Right lobe of liver (tissue), 6 donors: Measurements from ENCODE around the gene RBFOX2. TPM values are rescaled to one million over a fixed set of nuclear protein-coding genes. Genes with fewer than 3 reads are reported as not detected.

Experiments
- ATAC-seq, 4 donors: fragments of 200-7000 bp; cut with Tn5 transposase; one replicate each; pipeline ENCODE4 v1.9.1; 2020; ENCODE audit warnings: mild to moderate bottlenecking in 4 of 4, moderate library complexity in 4 of 4
- DNase-seq, 3 donors: peaks; one replicate each; pipeline ENCODE4 v3.0.0-alpha.2; 2020
- H3K27ac ChIP-seq, 3 donors: fragments of 200-600 bp; one replicate each; pipeline ENCODE4 v1.8.0; 2022
- H3K27me3 ChIP-seq, 2 donors: fragments of 200-600 bp; one replicate each; pipeline ENCODE4 v1.8.0; 2022
- H3K36me3 ChIP-seq, 4 donors: fragments of 200-600 bp; sonication (generic) in 1 of 4; one replicate each; pipeline versions ENCODE4 v1.5.1 to v1.8.0; 2017 to 2022; ENCODE audit warnings: control low read depth in 1 of 4
- H3K4me1 ChIP-seq, 4 donors: fragments of 200-600 bp; sonication (generic) in 1 of 4; one replicate each; pipeline versions ENCODE4 v1.5.1 to v1.8.0; 2017 to 2022; ENCODE audit warnings: control low read depth in 1 of 4
- H3K4me3 ChIP-seq, 3 donors: fragments of 200-600 bp; one replicate each; pipeline ENCODE4 v1.8.0; 2022
- H3K9me3 ChIP-seq, 4 donors: fragments of 200-600 bp; sonication (generic) in 1 of 4; one replicate each; pipeline versions ENCODE4 v1.5.1 to v1.8.0; 2017 to 2022; ENCODE audit warnings: control low read depth in 1 of 4
- POLR2A ChIP-seq: fragments of 450-650 bp; IDR thresholded peaks from one replicate; pipeline ENCODE4 v1.6.1; 2017; ENCODE audit warnings: antibody characterized with exemption, mild to moderate bottlenecking
- WGBS: methylation state at CpG from one replicate; pipeline ENCODE4 v1.1.6; 2018; ENCODE audit warnings: low coverage, low lambda C conversion rate; ENCODE audit not compliant: insufficient coverage; ENCODE audit errors: missing lambda C conversion rate; 5-methylcytosine and 5-hydroxymethylcytosine counted together
- intact Hi-C, 2 donors: fragments of 100-400 bp; cut with DNase I; formaldehyde crosslinking; loops; one replicate each; pipeline versions ENCODE4 v1.11.2 to v1.14.1; 2022
- total RNA-seq, 6 experiments: library from RNA; depleted of rRNA in 2 of 6; stranded (reverse); fragments of >200 nt in 2 of 6; fragmentation: NEBNext Ultra II Directional in 3 of 6; extraction: Animal tissue kit (Norgen Biotek cat#: 25700) in 3 of 6; gene quantifications; one replicate each; pipeline versions ENCODE4 v1.1.0 to v1.2.4, GENCODE V29; 2016 to 2023
- TF ChIP-seq, protein P1 (sequence below), 4 donors: fragments of 200-600 bp in 3 of 4; fragments of 450-650 bp in 1 of 4; IDR thresholded peaks; one replicate each; pipeline versions ENCODE4 v1.5.1 to v1.8.0; 2016 to 2022; ENCODE audit warnings: antibody characterized with exemption in 4 of 4, mild to moderate bottlenecking in 2 of 4
- donor health status: DM: no; HTN: yes; CAD: no.
- donor health status: DM: no; HTN: no; CAD: no.
- donor health status: DM: no; HTN: no; CAD: no.
- donor health status: DM: no; HTN: yes; CAD: no.
- donor health status: DM: no; HTN: yes; CAD: no.

RBFOX2 gene
- total RNA-seq, 6 experiments from 2014 or later, result 23.9 to 36.5 (median 29.5) TPM

DNA sequence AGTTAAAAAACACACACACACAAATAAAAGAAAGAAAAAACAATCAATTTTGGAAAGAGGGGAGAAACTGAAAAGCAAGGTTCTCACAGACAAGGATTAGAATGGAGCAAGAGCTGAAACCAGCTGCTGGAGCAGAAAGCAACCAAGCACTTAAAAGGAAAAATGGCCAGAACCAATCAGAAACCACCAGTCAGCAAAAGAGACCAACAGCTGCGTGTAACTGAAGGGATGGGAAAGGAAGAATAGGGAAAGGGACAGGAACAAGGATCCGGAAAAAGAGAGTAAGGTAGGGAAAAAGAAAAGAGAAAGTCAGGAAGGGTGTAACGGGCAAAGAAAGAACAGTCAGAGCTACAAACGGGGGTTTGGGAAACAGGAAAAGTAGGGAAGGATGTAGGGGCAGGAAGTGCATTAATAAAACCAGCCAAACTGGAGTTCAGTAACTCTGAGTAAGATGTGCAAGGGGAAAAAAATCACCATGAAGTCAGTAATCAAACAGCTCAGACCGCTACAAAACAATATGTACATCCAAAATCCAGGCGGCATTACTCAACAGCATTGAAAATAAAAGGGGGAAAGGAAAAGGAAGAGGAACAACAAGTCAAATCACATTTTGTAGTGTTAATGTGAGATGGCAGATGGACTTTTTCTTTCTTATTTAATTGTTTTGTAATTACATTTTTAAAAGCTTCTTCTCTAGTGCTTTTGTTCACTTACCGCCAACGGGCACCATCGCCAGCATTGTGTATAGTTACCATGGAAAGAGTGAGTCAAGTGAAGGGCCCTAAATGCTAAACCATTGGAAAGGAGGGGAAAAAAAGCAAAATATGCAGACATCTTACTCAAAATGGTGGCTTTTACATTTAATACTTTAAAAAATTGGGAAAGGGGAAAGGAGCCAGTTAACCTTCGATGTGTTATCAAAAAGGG is 261.7 kb downstream of the RBFOX2 start:
- H3K9me3 ChIP-seq, result no peaks in the 10 kb centered on the region
- ATAC-seq, result peak in 1 of 4 donors; percentile 32
- intact Hi-C loops, result no loop called here
- no peak overlapping the region for H3K4me3 ChIP-seq
- no peaks in the 10 kb centered on the region for H3K36me3 ChIP-seq
- WGBS, result 71% methylated on average over 10 of the region's 10 CpGs
- no peaks in the 10 kb centered on the region for H3K27me3 ChIP-seq
- no peaks in the 10 kb centered on the region for H3K4me1 ChIP-seq
- no peak for DNase-seq
- H3K27ac ChIP-seq, result no peak overlapping the region
- TF ChIP-seq, protein P1, sequence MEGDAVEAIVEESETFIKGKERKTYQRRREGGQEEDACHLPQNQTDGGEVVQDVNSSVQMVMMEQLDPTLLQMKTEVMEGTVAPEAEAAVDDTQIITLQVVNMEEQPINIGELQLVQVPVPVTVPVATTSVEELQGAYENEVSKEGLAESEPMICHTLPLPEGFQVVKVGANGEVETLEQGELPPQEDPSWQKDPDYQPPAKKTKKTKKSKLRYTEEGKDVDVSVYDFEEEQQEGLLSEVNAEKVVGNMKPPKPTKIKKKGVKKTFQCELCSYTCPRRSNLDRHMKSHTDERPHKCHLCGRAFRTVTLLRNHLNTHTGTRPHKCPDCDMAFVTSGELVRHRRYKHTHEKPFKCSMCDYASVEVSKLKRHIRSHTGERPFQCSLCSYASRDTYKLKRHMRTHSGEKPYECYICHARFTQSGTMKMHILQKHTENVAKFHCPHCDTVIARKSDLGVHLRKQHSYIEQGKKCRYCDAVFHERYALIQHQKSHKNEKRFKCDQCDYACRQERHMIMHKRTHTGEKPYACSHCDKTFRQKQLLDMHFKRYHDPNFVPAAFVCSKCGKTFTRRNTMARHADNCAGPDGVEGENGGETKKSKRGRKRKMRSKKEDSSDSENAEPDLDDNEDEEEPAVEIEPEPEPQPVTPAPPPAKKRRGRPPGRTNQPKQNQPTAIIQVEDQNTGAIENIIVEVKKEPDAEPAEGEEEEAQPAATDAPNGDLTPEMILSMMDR (IDR thresholded peaks at IDR 0.05), result no peak
- TF ChIP-seq POLR2A, result no peak

DNA sequence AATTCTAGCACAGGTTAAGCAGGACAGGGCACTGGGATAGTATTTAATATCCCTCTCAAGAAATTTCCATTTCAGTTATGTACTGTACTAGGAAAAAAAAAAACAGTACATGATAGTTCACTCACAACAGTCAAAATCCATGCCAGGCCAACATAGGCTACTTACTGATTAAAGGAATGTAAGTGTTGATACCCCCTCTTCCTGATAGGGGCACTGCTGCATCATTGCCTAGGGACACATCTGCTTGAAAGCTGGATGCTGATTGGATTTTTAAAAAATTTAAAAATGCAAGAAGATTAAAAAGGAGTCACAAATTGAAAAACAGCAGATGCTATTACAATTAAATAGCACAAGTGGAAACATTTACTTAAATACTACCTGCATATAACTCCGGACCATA is 267.6 kb downstream of the RBFOX2 start:
- 100% methylated on average over 1 of the region's 1 CpG for WGBS
- Histone ChIP-seq H3K9me3 (no peaks in the 10 kb centered on the region), H3K27me3 (no peaks in the 10 kb centered on the region), H3K27ac (no peak overlapping the region), H3K4me1 (peaks cover 0 to 11% (median 0%) of the 10 kb centered on the region in 4 donors), H3K36me3 (peaks cover 0 to 20% (median 0%) of the 10 kb centered on the region in 4 donors), H3K4me3 (no peak overlapping the region)
- peak in 3 of 4 donors; percentile 43 to 54 (median 45) for ATAC-seq
- intact Hi-C loops, result no loop called here
- DNase-seq, result no peak
- TF ChIP-seq POLR2A, result no peak
- TF ChIP-seq, protein P1 (IDR thresholded peaks at IDR 0.05), result peak; percentile 12 to 36 (median 25)

DNA sequence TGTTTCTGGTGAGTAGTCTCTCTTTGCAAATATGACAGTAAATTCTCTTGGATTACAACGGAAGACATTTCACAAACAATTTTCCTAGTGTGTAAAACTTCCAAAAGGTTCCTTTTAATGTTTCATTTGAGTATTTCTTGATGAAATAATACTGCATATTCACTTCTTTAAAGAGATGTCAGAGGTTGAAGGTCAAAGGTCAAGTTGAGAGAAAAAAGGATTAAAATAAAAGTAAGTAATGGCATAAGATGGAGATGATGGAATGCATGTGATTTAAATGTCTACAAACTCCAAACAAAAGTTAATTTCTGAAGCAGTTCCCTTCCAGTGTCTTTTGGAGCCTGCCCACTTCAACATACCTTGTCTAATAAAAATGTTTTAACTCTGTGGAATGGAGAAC is 270.2 kb downstream of the RBFOX2 start:
- peaks cover 0 to 11% (median 0%) of the 10 kb centered on the region in 4 donors for H3K4me1 ChIP-seq
- H3K36me3 ChIP-seq, result peaks cover 0 to 20% (median 0%) of the 10 kb centered on the region in 4 donors
- DNase-seq, result no peak
- H3K9me3 ChIP-seq, result no peaks in the 10 kb centered on the region
- intact Hi-C loops, result no loop called here
- no peak overlapping the region for H3K27ac ChIP-seq
- 100% methylated on average over 1 of the region's 1 CpG for WGBS
- TF ChIP-seq, protein P1 (IDR thresholded peaks at IDR 0.05), result no peak
- no peak for TF ChIP-seq POLR2A
- ATAC-seq, result no peak
- H3K27me3 ChIP-seq, result no peaks in the 10 kb centered on the region
- H3K4me3 ChIP-seq, result no peak overlapping the region

DNA sequence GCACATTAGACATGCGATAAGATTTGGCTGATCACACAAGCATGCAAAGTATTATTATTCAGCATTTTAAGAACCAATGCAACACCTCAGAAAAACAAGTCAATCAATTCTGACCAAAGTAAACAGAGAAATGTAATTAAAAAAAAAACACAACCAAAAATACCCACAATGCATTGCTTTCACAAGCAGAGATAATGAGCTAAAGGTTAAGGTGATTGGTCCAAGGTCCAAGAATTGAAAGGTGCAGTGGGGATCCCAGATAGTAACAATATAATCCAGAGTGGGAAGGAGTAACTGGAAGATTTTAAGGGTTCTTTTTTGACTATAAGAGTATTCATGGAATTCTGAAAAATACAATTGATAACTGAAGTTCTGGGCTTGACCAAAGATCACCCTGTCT is 271.9 kb downstream of the RBFOX2 start:
- peaks cover 0 to 23% (median 2%) of the 10 kb centered on the region in 4 donors for H3K36me3 ChIP-seq
- intact Hi-C loops, result no loop called here
- DNase-seq (no peak), ATAC-seq (peak in 1 of 4 donors; percentile 46)
- H3K4me3 ChIP-seq, result no peak overlapping the region
- peaks cover 0 to 11% (median 0%) of the 10 kb centered on the region in 4 donors for H3K4me1 ChIP-seq
- H3K27ac ChIP-seq, result no peak overlapping the region
- TF ChIP-seq POLR2A, result no peak
- TF ChIP-seq, protein P1 (IDR thresholded peaks at IDR 0.05), result no peak
- H3K9me3 ChIP-seq, result no peaks in the 10 kb centered on the region
- 100% methylated on average over 1 of the region's 1 CpG for WGBS
- H3K27me3 ChIP-seq, result no peaks in the 10 kb centered on the region
